ENCODE measurements around the gene PAF1. TPM values are rescaled to one million over a fixed set of nuclear protein-coding genes. Genes with fewer than 3 reads are reported as not detected.
"Not testable (repeated sequence)": the region's sequence is repeated elsewhere in the genome, so short reads cannot be mapped to it uniquely, and the experiment has no call there.

The PAF1 gene
- total RNA-seq, 1 donor from 2014 or later, result 36.9 TPM

DNA sequence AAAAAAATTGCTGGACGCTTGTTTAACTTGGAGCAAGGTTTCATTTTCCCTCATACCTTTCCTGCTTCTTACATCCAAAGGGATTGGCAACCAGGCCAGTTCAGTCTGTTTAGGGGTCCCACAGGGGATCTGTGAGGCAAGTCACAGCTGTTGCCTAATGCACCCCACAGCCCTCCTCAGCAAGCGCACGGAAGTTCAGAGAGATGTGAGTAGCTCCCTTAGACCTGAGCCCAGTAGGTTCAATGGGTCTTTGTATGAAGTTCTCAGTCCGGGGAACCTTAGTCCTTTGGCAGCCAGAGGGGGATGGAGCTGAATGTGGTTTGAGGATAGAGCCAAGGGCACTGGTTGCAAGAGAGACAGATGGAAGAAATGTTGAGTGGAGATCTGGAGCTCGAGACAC is 35.7 kb downstream of the PAF1 start:
- DNase-seq (ENCODE audit: low spot score), result no peak

DNA sequence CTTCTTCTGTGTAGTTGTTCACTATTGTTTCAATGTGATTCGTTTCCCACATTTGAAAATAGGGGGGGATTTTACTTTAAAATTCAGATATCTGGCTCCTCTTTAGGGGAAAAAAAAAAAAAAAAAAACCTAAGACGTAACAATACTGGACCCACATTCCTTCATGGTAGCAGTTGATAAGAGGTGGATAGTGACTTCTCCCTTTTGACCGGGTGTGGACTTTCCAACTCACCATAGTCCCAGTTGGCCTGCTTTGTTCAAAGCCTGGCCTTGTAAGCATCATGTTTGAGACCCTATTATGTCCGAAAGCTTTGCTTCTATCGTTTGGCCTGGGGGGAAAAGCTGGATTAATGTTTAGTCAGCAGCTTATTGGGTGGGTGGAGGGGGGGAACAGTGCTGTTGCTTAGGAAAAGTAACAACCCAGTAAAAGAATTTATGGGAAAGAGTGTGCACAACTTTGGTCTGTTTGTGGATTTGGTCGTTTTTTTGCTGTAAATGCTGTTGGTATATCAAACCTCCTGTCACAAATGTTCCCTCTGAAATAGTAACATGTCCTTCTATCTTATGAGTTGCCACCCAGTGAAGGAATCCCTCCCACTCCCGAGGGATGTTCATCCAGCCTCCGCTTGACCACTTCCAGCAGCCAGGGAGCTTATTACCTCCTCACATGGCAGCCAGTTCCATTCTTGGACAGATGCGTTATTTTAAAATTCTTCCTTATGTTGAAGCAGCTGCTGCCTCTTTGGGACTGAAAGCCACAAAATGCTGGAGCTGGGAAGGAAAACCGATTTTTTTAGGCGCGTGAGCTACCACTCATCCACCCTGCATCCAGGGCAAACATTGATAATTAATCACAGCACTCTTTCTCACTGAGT is 38.3 kb downstream of the PAF1 start:
- DNase-seq (ENCODE audit: low spot score), result no peak

DNA sequence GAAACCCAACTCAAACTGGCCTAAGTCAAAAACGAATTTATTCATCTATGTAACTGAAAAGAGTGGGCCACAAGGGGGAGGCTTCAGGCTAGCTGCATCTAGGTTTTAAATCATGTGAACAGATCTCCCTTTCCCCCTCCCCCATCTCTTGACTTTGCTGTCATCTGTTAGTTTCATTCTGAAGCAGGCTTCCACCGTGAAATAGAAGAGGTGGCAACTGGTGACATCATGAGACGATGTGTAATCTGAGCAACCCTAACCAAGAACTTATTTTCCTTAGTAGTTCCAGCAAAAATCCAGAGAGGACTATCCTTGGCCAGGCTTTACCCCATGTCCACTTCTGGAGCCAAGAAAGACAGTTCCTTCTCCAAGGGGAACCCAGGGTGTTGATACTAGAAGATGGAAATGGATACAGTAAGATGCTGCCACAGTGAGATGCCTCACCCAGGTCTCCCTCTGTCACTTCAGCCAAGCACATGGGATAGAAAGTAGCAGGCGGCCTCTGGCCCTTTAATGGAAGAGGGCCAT is 39.3 kb downstream of the PAF1 start:
- DNase-seq (ENCODE audit: low spot score), result no peak

DNA sequence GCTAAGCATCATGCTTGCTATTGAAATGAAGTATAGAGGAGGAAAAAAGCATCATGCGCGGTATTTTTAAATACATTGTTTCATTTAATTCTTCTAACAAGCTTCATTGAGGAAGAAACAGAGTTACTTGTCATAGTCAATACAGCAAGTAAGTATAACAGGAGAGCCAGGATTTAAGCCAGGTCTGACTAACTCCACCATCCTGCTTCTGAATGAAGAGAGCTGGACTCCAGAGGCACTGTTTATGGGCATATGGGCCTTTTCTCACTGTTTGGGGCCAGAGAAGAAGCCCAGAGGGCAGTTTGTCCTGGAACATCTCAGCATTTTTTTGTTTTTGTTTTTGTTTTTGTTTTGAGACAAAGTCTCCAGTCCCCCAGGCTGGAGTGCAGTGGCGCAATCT is 40.8 kb downstream of the PAF1 start:
- no peak for DNase-seq (ENCODE audit: low spot score)

DNA sequence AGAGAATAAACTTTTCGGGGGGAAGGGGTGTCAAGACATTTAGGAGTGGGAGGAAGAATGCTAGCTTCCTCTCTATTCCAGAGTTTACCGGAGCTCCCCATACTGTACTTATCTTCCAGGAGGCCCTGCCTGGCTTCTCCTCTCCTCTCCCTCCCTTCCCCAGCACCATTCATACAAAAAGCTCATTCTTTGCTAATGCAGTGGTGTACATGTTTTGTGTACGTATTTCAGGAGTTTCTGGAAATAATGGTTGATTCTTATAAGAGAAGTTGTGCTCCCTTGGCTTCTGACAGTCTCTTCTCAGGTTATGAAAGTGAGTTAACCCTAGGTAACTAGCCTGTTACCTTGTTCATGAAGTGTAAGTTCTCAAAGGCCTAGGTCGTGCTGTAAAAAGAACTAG is 41.6 kb downstream of the PAF1 start:
- no peak for DNase-seq (ENCODE audit: low spot score)

DNA sequence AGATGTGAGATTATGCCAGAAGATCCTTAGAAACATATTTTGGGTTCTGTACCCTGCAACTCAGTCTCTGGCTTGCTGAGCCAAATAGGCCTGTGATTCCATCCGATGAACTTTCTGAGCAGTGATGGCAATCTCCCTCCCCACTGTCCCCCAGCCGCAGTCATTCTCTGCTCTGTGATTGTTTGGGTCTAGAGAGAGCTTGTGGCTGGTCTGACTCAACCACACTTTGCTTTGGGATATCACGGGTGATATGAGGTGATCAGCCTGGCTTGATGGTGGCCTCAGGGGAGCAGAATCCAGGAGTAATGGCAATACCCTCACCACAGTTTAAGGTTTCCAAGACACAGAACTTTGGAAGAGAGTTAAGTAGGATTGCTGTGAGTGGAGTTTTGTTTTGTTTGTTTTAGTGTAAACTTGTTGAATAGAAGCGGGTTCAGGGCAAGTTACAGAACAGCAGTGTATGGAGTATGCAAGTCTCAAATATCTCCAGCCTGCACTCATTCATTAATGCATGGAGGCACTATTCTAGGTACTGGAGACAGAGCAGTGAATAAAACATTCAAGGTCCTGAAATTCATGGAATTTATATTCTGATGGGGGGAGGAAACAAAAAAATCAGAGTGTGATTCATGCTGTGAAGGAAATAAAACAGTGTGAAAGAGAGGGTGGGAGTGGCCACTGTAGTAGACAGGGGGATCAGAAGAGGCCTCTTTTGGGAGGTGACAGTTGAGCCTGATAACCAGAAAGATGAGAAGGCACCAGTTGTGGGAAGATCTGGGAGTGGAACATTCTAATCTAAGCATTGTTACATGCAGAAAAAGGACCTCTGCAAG is 43.4 kb downstream of the PAF1 start:
- DNase-seq (ENCODE audit: low spot score), result no peak

DNA sequence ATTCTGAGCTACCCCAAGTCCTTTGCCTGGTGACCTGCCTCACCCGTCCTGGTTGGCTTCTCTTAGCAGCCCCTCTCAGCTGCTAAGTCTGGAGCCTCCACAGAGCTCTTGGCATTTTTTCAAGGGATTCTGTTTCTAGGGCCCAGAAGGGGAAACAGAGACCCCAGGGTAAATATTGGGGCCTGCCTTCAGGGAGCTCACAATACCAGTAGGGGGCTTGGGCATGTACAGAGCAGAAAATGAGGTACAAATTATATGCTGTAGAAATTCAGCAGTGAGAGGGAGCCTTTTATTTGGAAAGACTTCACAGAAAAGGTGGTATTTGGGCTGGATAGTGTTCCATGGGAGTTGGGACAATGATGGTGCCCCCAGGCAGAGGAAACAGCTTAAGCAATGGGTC is 45.0 kb downstream of the PAF1 start:
- no peak for DNase-seq (ENCODE audit: low spot score)

DNA sequence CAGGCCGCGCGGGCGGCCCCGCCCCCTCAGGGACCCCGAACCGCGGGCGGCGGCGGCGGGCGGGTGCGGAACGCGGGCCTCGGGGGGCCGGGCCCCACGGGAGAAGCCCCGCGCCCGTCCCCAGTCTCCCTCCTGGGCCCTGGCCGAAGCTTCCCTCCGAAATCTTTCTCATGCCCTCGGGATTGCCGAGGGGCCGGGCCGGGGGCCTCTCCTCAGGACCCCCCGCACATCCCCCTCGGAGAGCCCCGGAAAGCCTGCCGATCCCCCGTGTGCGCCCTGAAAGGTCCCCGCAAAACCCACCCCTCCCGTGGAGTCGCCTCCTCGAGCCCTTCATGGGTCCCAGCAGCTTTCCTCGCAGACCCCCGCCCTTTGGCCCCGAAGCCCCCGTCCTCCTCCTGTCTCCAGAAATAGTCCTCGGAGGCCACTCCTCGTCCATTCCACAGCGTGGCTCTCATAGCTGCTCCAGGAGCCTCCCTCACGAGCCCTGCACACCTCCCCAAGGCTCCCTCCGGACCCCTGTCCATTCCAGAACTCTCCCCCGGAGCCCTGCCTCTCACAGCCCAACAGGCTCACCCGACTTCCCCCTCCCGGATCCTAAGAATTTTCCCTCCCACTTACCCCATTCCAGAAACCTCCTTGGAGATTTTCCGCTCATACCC is 48.1 kb downstream of the PAF1 start:
- DNase-seq (ENCODE audit: low spot score), result no peak

DNA sequence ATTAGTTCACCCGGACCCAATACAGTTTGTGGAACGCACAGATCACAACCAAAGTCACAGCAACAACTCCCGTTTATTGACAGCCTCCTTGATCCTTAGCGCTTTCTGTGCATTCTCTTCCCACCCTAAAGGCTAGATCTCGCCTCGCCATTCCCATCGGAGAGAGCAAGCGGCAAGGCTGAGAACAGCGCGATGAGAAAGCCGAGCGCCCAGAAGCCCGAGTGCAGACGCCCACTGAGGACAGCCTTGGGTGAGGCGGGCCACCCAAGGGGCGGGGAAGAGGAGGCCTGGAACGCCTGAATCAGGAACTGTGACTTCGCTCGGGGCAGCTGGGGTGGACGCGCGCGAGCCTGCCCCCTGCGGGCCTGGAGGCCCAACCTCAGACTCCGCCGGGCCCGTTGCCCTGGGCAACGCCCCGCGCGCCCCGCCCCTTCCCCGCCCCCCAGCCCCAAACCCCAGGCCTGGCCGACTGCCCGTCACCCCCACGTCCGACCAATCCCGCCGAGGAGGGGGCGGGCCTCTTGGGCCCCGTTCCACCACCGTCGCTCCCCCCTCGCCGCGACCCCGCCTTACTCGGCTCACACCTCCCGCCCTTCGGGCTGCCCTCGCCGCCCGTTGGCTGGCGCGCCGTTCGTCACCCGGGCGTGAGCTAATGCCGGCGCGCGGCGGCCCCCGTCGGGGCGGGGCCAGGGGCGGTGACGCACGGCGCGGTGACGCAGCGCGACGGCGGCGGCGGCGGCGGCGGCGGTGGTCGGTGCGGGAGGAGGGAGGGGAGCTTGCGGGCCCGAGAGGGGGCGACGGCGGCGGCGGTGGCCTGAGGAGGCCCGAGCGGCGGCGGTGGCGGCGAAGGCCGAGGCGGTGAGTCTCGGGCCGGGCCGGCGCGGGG is 48.9 kb downstream of the PAF1 start, which contains the start of gene SAMD4B:
Gene SAMD4B (plus strand): TSS at position 703 of the 886 bp plus-strand sequence. CDS start 14,473 bp downstream, outside the sequence.
- DNase-seq (ENCODE audit: low spot score), result peak; percentile 99

DNA sequence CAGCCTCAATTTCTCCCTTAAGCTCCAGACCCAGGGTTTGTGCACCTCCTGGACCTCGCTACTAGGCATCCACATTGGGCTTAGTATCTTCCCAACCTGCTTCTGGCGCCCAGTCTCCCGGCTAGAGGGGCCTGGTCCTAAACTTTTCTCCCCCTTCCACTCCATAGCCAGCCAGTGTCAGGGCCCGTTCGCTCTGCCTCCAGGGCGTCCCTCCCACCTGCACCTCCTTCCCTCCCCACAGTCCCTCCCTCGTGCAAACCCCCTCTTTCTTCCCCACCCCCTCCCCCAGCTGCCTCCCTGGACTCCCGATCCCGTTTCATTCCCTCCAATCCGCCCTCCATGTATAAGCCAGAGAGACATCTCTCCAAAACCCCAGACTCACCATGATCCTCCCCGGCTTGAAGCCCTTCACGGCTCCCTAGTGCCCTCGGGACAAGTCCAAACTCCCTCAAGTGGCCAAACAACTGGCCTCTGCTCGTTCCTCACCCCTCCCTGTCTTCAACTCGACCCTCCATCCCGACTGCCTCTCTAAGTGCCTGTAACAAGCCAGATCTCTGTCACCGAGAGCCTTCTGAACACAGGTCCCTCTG is 49.7 kb downstream of the PAF1 start:
- DNase-seq (ENCODE audit: low spot score), result no peak

DNA sequence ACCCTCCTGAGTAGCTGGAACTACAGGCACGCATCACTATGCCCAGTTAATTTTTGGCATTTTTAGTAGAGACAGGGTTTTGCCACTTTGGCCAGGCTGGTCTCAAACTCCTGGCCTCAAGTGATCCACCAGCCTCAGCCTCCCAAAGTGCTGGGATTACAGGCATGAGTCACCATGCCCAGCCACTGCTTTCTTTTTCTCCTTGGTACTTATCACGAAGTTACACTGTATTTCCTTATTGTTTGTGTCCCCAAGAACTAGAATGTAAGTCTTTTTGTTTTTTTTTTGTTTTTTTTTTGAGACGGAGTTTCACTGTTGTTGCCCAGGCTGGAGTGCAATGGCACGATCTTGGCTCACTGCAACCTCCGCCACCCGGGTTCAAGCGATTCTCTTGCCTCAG is 50.8 kb downstream of the PAF1 start:
- DNase-seq (ENCODE audit: low spot score), result not testable (repeated sequence)

DNA sequence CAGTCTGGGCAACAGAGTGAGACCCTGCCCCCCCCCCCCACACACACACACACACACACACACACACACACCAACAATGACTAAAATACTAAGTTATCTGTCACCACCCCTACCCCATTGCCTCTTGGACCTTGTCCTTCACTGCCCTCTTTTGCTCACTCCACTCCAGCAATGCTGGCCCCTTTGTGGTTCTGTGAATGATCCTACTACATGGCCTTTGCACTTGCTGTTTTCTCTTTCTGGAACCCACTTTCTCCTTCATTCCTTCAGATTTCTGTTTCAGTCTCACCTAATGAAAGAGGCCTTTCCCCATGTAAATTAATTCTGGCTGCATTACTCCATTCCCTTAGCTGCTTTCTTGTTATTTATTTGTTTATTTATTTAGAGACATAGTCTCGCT is 51.2 kb downstream of the PAF1 start:
- no peak for DNase-seq (ENCODE audit: low spot score)

DNA sequence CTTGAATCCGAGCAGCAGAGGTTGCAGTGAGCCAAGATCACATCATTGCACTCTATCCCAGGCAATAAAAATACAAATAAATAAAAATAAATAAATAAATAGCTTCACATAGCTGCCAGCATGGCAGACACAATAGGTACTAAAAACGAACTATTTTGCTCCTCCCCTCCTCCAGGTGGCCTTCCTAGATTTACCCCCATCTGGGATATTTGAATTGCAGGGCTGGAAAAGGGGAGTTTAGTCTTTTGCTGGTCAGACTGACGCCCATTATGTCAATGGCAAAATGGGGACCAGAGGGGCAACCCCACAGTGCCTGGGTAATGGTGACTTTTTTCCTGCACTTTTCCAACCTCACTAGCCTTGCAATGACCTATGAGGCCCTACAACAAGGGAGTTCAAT is 54.4 kb downstream of the PAF1 start:
- no peak for DNase-seq (ENCODE audit: low spot score)

Other genes starting within 250 kb of the PAF1 start
- gene NCCRP1, start 194.1 kb downstream of the PAF1 start, total RNA-seq, result 18.4 TPM
- gene SYCN, start 186.8 kb downstream of the PAF1 start, total RNA-seq, result not detected
- not detected for gene IFNL3, start 146.1 kb downstream of the PAF1 start, total RNA-seq
- gene IFNL4, start 142.2 kb downstream of the PAF1 start, total RNA-seq, result not detected
- not detected for gene IFNL2, start 122.7 kb downstream of the PAF1 start, total RNA-seq
- not detected for gene IFNL1, start 94.7 kb downstream of the PAF1 start, total RNA-seq
- 1.7 TPM for gene LRFN1, start 70.2 kb downstream of the PAF1 start, total RNA-seq
- 22.3 TPM for gene GMFG, start 55.1 kb downstream of the PAF1 start, total RNA-seq
- gene SAMD4B, start 48.7 kb downstream of the PAF1 start, total RNA-seq, result 104 TPM
- gene MED29, start 272 bp upstream of the PAF1 start, total RNA-seq, result 51.8 TPM
- 230 TPM for gene ZFP36, start 15.7 kb upstream of the PAF1 start, total RNA-seq
- 38.8 TPM for gene PLEKHG2, start 21.6 kb upstream of the PAF1 start, total RNA-seq
- 2,118 TPM for gene RPS16, start 44.8 kb upstream of the PAF1 start, total RNA-seq
- gene SUPT5H, start 54.5 kb upstream of the PAF1 start, total RNA-seq, result 121 TPM
- 64.9 TPM for gene TIMM50, start 89.7 kb upstream of the PAF1 start, total RNA-seq
- not detected for gene DLL3, start 107.8 kb upstream of the PAF1 start, total RNA-seq
- gene SELENOV, start 124.0 kb upstream of the PAF1 start, total RNA-seq, result not detected
- gene EID2B, start 141.7 kb upstream of the PAF1 start, total RNA-seq, result 2.4 TPM
- gene EID2, start 149.1 kb upstream of the PAF1 start, total RNA-seq, result 10.4 TPM
- gene LGALS13, start 211.4 kb upstream of the PAF1 start, total RNA-seq, result not detected

Measured in ureter (tissue), 1 donor.